ENCODE data around the gene ZGPAT. TPM values are rescaled to one million over a fixed set of nuclear protein-coding genes. Genes with fewer than 3 reads are reported as not detected.

ZGPAT gene
- total and polyA plus RNA-seq, 12 donors, result 11.8 to 44.7 (median 16.1) TPM

GRCh38 chr20:63703976-63704748, 3.7 kb upstream of the ZGPAT start:
- 85 to 90% methylated on average over 11 of the region's 11 CpGs for WGBS, 2 donors
- intact Hi-C loops (cut with DNase I), result no loop called here
- no peak overlapping the region for H3K4me3 ChIP-seq
- peaks cover 0 to 75% (median 20%) of the 10 kb centered on the region in 9 donors for H3K36me3 ChIP-seq
- DNase-seq (no peak), ATAC-seq (no peak)
- peaks cover 11 to 43% (median 31%) of the 10 kb centered on the region in 9 donors for H3K4me1 ChIP-seq
- H3K27me3 ChIP-seq, result no peaks in the 10 kb centered on the region
- no peak for TF ChIP-seq CTCF (IDR thresholded peaks at IDR 0.05)
- no peaks in the 10 kb centered on the region for H3K9me3 ChIP-seq
- H3K27ac ChIP-seq, result no peak overlapping the region

- Histone ChIP-seq H3K36me3 (peaks cover 0 to 75% (median 20%) of the 10 kb centered on the region in 9 donors), H3K9me3 (no peaks in the 10 kb centered on the region), H3K27me3 (no peaks in the 10 kb centered on the region), H3K4me1 (peaks cover 6 to 43% (median 29%) of the 10 kb centered on the region in 9 donors), H3K27ac (no peak overlapping the region), H3K4me3 (no peak overlapping the region)
- intact Hi-C loops (cut with DNase I), result loop anchor here in 2 of 10 donors (5.0 kb wide), 2 partner anchors 47 to 158 kb away; partner anchors contain the start of genes ABHD16B (in 1 of the 2) and RTEL1 (in 1 of the 2)
- ATAC-seq (no peak), DNase-seq (no peak)
- WGBS, 2 donors, result 80 to 83% methylated on average over 6 of the region's 6 CpGs
- no peak for TF ChIP-seq CTCF (IDR thresholded peaks at IDR 0.05)
Measured at GRCh38 chr20:63704749-63705117, 3.1 kb upstream of the ZGPAT start.

- Histone ChIP-seq H3K9me3 (no peaks in the 10 kb centered on the region), H3K27me3 (no peaks in the 10 kb centered on the region), H3K36me3 (peaks cover 0 to 75% (median 25%) of the 10 kb centered on the region in 9 donors), H3K27ac (peak overlapping the region in 2 of 10 donors; percentile 15 to 94), H3K4me3 (no peak overlapping the region), H3K4me1 (peaks cover 6 to 44% (median 29%) of the 10 kb centered on the region in 9 donors)
- ATAC-seq (no peak), DNase-seq (no peak)
- intact Hi-C loops (cut with DNase I), result loop anchor here in 2 of 10 donors (5.0 kb wide), 2 partner anchors 48 to 157 kb away; partner anchors contain the start of genes ABHD16B (in 1 of the 2) and RTEL1 (in 1 of the 2)
- 87 to 90% methylated on average over 8 of the region's 8 CpGs for WGBS, 2 donors
- no peak for TF ChIP-seq CTCF (IDR thresholded peaks at IDR 0.05)
Measured at GRCh38 chr20:63705232-63706026, 2.4 kb upstream of the ZGPAT start.

GRCh38 chr20:63706027-63706695, 1.7 kb upstream of the ZGPAT start:
- Histone ChIP-seq H3K9me3 (no peaks in the 10 kb centered on the region), H3K4me1 (peaks cover 6 to 48% (median 32%) of the 10 kb centered on the region in 9 donors), H3K4me3 (peak overlapping the region in 8 of 10 donors; percentile 77 to 99 (median 95)), H3K27ac (peak overlapping the region in 8 of 10 donors; percentile 90 to 98 (median 94)), H3K27me3 (no peaks in the 10 kb centered on the region), H3K36me3 (peaks cover 0 to 77% (median 31%) of the 10 kb centered on the region in 9 donors)
- 73 to 75% methylated on average over 12 of the region's 12 CpGs for WGBS, 2 donors
- no peak for ATAC-seq
- no peak for DNase-seq
- TF ChIP-seq CTCF (IDR thresholded peaks at IDR 0.05), result no peak
- intact Hi-C loops (cut with DNase I), result loop anchor here in 2 of 10 donors (5.0 kb wide), 2 partner anchors 49 to 156 kb away; partner anchors contain the start of genes ABHD16B (in 1 of the 2) and RTEL1 (in 1 of the 2)
